Neural progenitor cell (in vitro differentiated cells): ENCODE data around the gene ZCWPW2.

Experiments used
- EZH2 ChIP-seq: fragments of 200-600 bp; sonication (generic); IDR thresholded peaks from 2 replicates; pipeline ENCODE4 v1.6.1; 2017; ENCODE audit warnings: antibody characterized with exemption, mild to moderate bottlenecking, moderate library complexity
- EZH2phosphoT487 ChIP-seq: fragments of 200-600 bp; sonication (generic); IDR thresholded peaks from 2 replicates; pipeline ENCODE4 v1.6.1; 2017; ENCODE audit warnings: antibody characterized with exemption
- TF ChIP-seq, protein P1 (sequence below): fragments of 200-600 bp; sonication (generic); IDR thresholded peaks from 2 replicates; pipeline ENCODE4 v1.5.1; 2017; ENCODE audit warnings: antibody characterized with exemption, mild to moderate bottlenecking

DNA sequence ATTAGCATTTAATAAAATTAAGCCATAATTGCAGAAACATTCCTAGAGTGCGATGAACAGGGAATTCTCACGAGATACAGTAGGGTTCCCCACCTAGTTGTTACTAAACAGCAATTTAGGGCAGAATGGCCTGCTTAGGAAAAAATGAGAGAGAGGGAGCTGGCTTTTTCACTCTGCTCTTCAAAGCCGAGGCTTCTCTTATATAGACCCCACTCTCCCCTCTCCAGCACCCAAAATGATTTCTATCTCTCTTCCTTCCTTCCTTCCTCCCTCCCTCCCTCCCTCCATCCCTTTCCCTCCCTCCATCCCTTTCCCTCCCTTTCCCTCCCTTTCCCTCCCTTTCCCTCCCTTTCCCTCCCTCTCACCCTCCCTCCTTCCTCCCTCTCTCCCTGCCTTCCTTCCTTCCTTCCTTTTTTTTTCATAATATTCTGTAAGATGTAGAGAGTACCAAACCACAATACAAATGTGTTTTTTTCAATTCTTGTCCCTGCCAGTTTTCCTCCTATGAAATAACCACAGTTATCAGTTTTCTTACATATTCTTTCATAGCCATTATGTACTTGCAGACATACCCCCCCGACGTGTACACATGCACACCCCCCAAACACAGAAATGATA, 48.1 kb upstream of the ZCWPW2 start:
- TF ChIP-seq EZH2 (no peak), EZH2phosphoT487 (no peak)
- TF ChIP-seq, protein P1, sequence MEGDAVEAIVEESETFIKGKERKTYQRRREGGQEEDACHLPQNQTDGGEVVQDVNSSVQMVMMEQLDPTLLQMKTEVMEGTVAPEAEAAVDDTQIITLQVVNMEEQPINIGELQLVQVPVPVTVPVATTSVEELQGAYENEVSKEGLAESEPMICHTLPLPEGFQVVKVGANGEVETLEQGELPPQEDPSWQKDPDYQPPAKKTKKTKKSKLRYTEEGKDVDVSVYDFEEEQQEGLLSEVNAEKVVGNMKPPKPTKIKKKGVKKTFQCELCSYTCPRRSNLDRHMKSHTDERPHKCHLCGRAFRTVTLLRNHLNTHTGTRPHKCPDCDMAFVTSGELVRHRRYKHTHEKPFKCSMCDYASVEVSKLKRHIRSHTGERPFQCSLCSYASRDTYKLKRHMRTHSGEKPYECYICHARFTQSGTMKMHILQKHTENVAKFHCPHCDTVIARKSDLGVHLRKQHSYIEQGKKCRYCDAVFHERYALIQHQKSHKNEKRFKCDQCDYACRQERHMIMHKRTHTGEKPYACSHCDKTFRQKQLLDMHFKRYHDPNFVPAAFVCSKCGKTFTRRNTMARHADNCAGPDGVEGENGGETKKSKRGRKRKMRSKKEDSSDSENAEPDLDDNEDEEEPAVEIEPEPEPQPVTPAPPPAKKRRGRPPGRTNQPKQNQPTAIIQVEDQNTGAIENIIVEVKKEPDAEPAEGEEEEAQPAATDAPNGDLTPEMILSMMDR = no peak
